Ramos (cell line): ENCODE data around the gene PERM1.
"Not testable (repeated sequence)": the region's sequence is repeated elsewhere in the genome, so short reads cannot be mapped to it uniquely, and the experiment has no call there.

Experiments used
- in situ Hi-C: fragments of 300-500 bp; cut with MboI; formaldehyde crosslinking; loops from one replicate; pipeline ENCODE4 v1.14.3; 2022; ENCODE audit warnings: low sequenced_read_pairs; ENCODE audit not compliant: unreplicated experiment

PERM1 gene

DNA sequence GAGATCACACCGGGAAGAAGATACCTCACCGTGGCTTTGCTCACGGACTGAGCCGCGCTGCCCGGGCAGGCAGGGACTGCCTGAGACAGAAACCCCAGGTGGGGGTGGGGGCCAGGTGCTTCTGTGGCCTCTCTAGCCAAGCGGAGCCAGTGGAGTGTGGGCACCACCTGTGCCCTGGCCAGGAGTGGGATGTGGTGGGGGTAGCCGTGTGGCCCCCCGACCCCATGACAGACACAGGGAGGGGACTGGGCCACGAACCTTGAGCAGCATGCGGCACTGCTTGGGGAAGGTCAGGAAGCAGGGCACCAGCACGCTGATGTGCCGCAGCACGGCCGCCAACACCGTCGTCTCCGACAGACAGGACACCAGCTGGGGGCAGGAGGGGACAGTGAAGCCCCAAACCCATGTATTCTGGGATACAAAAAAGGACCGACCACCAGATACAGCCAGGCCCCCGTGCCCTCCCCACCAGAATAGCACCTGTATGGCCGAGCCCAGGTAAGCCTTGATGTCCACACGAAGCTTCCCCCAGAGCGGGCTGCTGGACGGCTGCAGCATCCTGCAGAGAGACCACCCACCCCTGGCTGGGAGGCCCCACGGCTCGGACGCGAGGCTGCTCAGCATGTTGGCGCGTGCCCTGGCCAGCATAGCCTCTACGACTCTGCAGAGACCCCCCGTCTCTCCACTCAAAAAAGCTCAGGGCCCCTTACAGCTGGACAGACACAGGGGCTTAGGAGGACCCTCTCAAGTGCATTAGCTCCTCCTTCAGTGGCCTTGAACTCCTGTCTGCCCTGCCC, 28.2 kb downstream of the PERM1 start:
- in situ Hi-C loops = no loop called here

DNA sequence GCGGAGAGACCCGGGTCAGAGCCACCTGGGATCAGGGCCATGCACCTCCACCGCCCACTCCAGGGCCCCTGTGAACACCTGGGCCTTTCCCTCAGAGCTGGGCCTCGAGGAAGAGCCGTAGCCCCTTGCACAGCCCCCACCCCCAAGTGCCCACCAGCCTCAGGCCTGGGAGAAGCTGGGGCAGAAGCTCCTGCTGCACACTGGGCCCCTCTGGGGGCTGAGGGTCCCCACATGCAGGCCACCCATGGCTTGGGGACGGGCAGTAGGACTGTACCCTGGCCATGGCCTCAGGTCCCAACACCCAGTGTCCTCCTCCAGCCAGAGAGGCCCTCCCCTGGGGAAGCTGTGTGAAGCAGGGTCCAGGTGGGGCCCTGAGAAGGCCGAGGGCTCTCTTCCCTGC, 29.3 kb downstream of the PERM1 start:
- in situ Hi-C loops = no loop called here

DNA sequence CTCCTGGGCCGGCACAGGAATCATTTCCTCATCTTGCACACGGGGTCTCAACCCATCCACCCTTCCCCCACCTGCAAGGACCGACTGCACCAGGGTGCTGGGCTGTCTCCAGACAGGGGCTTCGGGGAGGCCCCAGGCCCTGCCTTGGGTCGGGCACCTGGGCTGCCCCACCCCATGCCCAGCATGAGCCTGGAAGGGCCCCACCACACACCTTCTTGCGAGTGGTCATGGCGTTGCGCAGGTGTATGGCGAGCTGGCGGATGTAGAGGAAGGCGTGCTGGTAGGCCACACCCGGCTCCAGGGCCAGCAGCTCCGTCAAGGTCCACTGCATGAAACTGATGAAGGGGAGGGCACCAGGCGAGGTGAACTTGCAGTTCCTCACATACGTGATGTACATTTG, 29.7 kb downstream of the PERM1 start:
- in situ Hi-C loops = no loop called here

DNA sequence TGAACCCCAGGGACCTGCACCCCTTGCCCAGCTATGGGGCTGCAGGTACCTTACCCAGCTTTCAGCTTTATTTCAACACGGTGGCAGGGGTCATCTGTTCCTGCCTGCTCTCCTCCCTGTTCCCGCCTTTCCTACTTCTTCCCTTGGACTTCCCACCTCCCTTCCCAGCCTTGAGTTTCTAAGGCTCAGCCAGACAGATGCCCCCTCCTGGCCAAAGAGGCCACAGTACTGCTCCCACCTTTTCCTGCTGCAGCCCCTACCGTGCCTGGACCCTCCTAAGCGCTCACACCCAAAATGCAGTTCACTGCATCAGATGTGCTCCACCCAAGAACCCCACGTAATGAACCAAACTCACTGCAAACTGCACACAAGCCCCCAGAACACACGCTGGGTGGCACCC, 30.5 kb downstream of the PERM1 start:
- in situ Hi-C loops = no loop called here

DNA sequence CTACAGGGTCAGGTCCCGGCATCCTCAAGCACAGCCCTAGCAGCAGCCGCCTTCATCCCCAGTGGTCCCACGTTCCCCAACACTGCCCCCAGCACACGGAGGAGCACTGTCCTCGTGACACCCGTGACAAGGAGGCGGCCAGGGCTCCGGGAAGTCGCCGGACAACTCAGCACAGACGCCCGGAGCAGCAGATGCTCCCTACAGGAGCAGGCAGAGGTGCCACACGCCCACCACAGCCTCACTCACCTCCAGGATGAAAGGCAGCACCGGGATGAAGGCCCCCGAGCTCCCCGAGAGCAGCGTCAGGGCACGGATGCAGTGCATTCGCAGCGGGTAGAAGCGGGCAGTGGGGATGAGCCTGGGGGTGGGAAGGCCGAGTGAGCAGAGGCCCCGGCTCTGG, 31.0 kb downstream of the PERM1 start:
- in situ Hi-C loops = no loop called here

DNA sequence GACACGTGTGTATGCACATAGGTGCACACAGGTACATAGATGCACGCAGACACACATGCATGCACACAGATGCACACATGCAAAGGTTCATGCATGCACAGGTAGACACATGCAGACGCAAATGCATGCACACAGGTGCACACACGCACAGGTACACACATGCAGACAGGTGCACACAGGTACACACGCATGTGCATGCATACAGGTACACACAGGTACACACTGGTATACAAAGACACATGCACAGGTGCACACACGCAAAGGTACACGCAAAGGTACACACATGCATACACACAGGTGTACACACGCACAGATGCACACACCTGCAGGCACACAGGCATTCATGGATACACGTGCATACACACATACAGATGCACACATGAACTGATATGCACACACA, 31.6 kb downstream of the PERM1 start:
- in situ Hi-C loops = no loop called here

DNA sequence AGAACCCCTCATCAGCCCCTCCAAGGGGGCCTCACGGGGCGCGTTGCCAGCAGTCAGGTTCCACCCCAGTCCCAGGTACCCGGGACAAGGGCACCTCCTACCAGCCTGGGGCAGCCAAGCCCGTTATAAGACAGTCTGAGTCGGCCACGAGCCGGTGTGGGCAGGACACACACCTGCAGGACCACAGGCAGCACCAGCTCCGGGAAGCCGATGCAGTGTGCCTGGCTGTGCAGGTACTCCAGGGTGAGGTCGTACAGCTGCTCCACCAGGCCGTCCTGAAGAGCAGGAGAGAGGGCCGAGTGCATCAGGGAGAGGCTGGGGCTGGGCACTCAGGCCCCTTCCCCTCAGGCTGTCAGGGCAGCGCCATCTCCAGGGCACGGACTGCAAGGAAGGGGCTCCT, 33.9 kb downstream of the PERM1 start:
- in situ Hi-C loops = no loop called here

DNA sequence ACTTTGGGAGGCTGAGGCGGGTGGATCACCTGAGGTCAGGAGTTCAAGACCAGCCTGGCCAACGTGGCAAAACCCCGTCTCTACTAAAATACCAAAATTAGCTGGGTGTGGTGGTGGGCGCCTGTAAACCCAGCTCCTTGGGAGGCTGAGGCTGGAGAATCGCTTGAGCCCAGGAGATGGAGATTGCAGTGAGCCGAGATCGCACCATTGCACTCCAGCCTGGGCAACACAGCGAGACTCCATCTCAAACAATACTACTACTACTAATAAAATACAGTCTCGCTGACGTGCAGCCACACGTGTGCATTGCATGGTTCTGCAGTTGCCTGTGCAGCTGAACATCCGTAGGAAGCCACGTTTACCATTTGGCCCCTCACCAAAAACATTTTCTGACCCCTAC, 35.1 kb downstream of the PERM1 start:
- in situ Hi-C loops = not testable (repeated sequence)

DNA sequence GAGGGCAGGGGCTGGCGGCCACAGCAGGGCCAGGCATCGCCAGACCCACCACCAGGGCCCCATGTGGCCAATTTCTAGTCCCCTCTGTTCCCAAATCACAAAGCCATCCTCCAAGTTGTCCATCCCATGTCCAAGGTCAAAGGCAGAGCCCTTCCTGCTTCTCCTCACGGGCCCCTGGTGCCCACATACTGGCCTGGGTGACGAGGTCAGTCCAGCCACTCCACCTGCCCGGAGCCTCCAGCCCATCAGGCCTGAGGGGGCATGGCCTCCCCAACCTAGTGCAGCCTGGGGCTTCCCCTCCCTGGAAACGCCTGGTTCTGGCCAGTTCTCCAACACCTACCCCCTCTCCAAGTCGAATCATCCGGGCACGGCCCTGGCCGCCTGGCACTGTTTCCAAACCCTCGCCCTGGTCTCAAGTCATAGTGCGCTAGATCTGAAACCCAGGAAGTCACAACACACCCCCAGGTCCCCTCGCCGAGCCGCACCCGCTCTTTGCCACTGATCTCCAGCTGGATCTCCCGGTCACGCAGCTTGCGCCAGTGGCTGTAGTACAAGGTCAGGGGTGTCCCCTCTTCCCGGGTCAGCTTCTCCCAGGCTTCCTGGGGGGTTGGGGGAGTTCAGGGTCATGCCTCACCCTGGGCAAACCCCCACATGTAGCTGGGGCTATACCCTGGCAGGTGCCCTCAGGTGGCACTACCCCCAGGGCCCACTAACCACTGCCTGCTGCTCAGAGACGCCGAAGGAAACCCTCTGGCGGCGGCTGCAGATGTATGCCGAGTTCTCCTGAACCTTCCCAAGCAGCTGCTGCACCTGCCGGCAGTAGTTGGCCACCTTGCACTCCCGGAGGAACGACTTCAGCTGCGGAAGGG, 36.0 kb downstream of the PERM1 start:
- in situ Hi-C loops = no loop called here

DNA sequence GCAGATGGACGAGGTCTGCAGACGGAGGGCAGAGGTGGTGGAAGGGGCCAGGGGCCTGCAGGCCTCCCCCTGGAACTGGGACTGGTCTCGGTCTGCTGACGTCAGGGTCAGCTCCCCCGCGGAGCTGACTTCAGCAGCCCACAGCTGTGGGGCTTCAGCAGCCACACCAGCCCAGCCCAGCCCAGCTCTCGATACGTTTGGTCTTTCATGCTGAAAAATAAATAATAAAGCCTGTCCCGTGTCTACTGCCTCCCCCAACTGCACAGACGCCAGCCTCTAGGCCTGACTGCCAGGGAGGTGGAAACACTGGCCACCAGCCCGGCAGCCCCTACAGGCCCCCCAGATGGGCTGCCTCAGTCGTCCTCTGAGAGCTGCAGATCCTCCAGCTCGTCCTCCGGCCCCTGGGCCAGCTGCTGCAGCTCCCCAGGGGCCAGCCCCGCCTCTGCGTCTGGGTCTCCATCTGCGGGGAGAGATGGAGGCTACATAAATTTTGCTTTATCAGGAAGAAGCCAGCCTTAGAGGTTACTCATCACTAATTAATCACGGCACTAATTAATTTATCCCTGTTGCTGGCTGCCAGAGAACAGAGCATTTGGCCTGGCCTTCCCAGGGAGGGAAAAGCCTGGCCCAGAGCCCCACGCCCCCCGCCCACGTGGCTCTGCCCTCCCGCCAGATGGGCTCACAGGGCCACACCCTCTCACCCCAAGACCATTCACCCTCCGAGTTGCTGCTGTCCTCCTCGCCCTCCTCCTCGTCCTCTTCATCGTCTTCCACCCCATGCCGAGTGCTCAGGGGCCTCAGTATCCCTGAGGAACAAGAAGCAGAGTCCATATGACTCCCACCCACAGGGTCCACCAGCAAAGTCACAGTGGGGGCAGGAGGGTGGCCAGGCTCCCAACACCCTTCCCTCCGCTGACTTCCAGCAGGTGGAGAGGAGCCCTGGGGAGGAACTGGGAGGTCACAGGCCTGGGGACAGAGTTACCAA, 37.3 kb downstream of the PERM1 start:
- in situ Hi-C loops = no loop called here

DNA sequence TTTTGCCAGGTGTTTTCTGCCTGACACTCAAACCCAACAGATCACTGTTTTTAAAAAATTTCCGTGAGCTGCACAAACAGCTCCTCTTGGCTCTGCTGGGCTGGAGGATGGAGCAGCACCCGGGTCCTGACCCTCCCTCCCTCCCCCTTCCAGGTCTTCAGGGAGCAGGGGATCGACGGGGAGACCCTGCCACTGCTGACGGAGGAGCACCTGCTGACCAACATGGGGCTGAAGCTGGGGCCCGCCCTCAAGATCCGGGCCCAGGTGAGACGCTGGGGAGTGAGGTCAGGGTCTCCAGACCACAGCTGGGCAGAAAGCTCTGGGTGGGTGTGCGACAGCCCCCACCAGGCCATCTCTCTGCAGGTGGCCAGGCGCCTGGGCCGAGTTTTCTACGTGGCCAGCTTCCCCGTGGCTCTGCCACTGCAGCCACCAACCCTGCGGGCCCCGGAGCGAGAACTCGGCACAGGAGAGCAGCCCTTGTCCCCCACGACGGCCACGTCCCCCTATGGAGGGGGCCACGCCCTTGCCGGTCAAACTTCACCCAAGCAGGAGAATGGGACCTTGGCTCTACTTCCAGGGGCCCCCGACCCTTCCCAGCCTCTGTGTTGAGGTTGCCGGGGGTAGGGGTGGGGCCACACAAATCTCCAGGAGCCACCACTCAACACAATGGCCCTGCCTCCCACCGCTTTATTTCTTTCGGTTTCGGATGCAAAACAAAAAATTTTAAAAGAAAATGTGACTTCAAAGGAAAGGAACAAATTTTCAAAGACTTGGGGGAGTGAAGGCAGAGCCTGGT, 38.1 kb downstream of the PERM1 start:
- in situ Hi-C loops = no loop called here

DNA sequence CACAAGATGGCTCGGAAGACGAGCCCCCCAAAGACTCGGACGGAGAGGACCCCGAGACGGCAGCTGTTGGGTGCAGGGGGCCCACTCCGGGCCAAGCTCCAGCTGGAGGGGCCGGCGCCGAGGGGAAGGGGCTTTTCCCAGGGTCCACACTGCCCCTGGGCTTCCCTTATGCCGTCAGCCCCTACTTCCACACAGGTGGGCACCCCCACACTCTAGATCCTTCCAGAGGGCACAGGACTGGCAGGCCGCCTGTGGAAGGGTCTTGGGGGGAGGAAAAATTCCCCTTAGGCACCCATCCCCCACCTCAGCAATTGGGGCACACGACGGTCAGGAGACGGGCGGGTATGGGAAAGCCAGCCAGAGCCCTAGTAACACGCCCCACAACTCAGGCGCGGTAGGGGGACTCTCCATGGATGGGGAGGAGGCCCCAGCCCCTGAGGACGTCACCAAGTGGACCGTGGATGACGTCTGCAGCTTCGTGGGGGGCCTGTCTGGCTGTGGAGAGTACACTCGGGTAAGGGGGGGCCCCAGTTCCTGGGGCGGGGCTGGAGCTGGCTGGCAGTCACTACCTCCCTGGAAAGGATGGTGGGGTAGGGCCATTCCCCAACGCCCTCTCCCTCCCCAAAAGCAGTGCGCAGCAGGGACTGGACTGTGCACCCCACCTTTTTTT, 38.9 kb downstream of the PERM1 start:
- in situ Hi-C loops = no loop called here

DNA sequence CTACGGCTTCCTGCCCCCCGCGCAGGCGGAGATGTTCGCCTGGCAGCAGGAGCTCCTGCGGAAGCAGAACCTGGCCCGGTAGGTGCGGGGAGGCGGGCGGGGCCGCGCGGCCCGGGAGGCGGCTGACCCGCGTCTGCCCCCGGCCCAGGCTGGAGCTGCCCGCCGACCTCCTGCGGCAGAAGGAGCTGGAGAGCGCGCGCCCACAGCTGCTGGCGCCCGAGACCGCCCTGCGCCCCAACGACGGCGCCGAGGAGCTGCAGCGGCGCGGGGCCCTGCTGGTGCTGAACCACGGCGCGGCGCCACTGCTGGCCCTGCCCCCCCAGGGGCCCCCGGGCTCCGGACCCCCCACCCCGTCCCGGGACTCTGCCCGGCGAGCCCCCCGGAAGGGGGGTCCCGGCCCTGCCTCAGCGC, 39.5 kb downstream of the PERM1 start:
- in situ Hi-C loops = no loop called here

DNA sequence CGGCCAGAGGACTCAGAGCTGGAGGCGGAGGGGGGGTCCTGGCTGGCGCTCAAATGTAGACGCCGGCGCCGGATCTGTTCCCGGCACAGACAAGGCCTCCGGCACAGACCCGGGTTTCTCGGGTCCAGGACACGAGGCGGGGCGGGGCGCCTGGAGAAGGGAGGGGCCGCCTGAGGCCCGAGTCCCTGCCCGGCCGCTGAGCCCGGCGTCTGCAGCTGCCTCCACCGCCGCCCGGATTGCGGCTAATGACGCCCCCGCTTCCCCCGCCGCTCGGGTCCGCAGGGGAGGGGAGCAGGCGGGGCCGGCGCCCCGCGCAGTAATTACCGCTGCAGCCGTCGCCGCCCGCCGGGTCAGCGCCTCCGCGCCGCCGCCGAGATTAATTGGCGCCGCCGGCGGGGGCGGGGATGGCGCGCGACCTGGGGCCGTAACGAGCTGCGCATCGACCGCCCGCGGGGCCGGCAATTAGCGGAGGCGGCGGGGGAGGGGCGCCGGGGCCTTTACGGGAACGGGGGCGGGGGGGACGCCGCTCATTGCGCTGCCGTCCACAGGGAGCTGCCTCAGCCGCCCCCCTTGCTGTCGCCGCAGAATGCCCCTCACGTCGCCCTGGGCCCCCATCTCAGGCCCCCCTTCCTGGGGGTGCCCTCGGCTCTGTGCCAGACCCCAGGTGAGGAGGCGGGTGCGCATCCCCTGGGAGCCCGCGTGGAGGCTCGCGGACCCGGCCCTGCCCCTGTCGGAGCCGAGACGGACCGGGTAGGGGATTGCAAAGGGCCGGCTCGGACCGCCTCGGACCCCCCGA, 40.1 kb downstream of the PERM1 start:
- in situ Hi-C loops = no loop called here

DNA sequence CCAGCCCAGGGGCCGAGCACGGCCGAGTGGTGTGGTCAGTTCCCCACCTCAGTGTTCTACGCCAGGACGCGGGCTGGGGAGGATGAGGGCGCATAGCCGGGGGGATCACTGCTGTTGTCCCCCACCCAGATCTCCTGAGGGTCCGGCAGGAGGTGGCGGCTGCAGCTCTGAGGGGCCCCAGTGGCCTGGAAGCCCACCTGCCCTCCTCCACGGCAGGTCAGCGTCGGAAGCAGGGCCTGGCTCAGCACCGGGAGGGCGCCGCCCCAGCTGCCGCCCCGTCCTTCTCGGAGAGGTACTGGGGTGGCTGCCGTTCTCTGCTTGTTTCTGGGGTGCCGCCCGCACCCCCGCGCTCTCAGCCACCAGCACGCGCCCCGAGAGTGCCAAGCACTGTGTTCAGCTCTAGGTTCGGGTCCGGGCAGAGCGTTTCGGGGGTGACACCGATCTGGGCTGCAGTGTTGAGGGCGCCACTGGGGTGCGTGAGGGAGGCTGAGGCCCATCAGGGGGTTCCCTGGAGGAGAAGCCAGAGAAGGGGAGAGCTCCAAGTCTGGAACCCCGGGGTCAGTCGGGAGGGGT, 40.8 kb downstream of the PERM1 start:
- in situ Hi-C loops = no loop called here

DNA sequence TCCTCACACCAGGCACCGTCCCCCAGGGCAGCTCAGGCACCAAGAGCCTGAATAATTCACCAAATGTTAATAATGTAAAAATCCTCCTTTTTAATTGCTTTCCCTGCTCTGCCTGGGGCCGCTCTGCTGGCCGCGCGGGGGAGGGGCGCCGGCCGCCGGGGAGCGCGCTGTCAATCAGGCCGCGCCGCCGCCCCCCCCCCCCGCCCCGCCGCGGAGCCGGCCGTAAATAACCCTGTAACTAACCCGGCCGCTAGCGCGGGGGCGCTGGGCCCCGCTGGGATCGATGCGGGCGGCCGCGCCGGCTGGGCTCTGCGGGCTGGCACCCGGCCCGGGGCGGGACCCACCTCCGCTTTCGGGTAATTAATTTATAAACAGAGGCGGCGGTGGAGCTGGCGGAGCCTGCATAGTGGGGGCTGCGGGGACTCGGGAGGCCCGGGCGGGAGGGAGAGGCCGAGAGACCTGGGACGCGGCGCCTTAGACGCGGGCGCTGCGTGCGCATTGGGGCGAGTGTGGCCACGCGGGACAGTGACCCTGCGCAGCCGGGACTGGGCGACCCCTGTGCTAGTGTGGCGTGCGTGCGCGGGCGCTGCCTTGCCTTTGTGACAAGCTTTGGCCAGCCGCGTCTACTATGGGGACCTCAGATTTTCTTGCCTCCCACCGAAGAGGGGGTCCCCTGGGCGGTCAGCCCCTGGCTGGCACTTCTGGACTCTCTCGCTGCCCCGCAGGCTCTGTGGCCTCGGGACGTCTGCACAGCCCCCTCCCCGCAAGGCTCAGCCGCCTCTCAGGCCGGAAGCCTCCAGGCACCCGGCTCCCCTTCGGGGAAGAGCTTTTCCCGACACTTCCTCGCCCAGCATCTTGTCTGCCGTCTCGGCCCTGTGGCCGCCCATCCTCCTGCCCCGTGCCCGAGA, 41.5 kb downstream of the PERM1 start:
- in situ Hi-C loops = no loop called here

DNA sequence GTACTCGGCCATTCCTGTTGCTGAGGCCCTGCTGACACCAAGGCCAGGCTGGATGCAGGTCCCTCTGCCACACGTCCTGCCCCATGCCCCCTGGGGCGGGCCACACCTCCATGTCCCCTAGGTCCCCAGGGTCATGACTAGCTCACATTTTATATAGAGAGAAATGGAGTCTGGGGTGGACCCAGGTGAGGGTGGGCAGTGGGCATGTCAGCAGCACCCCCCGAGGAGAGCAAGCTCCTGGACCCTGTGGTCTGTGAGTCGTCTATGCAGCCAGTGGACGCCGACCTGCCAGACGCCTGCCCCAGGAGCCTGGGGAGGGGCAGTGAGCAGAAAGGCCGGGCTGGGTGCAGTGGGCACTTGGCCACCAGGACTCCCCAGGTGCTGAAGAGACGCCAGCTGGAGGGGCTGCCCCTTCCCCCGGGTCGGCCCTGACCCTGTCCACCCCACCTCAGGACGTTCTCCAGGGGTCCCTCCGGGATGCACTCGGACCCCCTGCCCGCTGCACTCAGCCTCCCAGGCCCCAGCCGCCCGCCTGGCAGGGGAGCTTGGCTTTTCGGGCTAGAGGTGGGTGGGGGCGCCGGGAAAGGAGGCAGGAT, 42.3 kb downstream of the PERM1 start:
- in situ Hi-C loops = no loop called here
